Upper lobe of left lung (tissue), 6 donors: ENCODE measurements around the gene PREX1. TPM values are rescaled to one million over a fixed set of nuclear protein-coding genes. Genes with fewer than 3 reads are reported as not detected.

ENCODE experiments used
- ATAC-seq, 2 donors: fragments of 200-7000 bp; cut with Tn5 transposase; one replicate each; pipeline ENCODE4 v1.9.1; 2022; ENCODE audit warnings: mild to moderate bottlenecking in 2 of 2, moderate library complexity in 2 of 2; ENCODE audit not compliant: low FRiP score in 2 of 2
- DNase-seq, 2 donors: peaks; one replicate each; pipeline ENCODE4 v3.0.0-alpha.2; 2019 to 2020
- H3K27ac ChIP-seq, 4 donors: fragments of 200-600 bp; sonication (generic); one replicate each; pipeline ENCODE4 v1.5.1; 2016 to 2019
- H3K27me3 ChIP-seq, 4 donors: fragments of 200-600 bp; sonication (generic); one replicate each; pipeline ENCODE4 v1.5.1; 2017 to 2019
- H3K36me3 ChIP-seq, 4 donors: fragments of 200-600 bp; sonication (generic); one replicate each; pipeline ENCODE4 v1.5.1; 2016 to 2019
- H3K4me1 ChIP-seq, 4 donors: fragments of 200-600 bp; sonication (generic); one replicate each; pipeline ENCODE4 v1.5.1; 2018 to 2019
- H3K4me3 ChIP-seq, 4 donors: fragments of 200-600 bp; sonication (generic); one replicate each; pipeline ENCODE4 v1.5.1; 2017 to 2019; ENCODE audit warnings: mild to moderate bottlenecking in 2 of 4, moderate library complexity in 1 of 4
- H3K9me3 ChIP-seq, 4 donors: fragments of 200-600 bp; sonication (generic); one replicate each; pipeline ENCODE4 v1.5.1; 2018 to 2019
- CTCF ChIP-seq, 6 experiments: fragments of 450-650 bp in 4 of 6; fragments of 200-600 bp in 2 of 6; sonication (generic) in 2 of 6; IDR thresholded peaks; one replicate each; pipeline ENCODE4 v1.5.1; 2016 to 2019; ENCODE audit warnings: antibody characterized with exemption in 6 of 6
- EP300 ChIP-seq, 4 donors: sonication (generic); formaldehyde crosslinking; IDR thresholded peaks; one replicate each; pipeline ENCODE4 v1.5.1; 2017; ENCODE audit warnings: antibody characterized with exemption in 4 of 4, control low read depth in 2 of 4
- POLR2A ChIP-seq, 4 donors: fragments of 450-650 bp; IDR thresholded peaks; one replicate each; pipeline ENCODE4 v1.5.1; 2016 to 2017; ENCODE audit warnings: antibody characterized with exemption in 4 of 4, mild to moderate bottlenecking in 2 of 4
- POLR2AphosphoS5 ChIP-seq, 2 donors: sonication (generic); formaldehyde crosslinking; IDR thresholded peaks; one replicate each; pipeline ENCODE4 v1.5.1; 2017; ENCODE audit warnings: antibody characterized with exemption in 2 of 2
- WGBS, 2 donors: methylation state at CpG; one replicate each; pipeline ENCODE4 v1.1.5; 2017 to 2018; 5-methylcytosine and 5-hydroxymethylcytosine counted together
- total RNA-seq, 6 donors: library from RNA; depleted of rRNA in 4 of 6; stranded (reverse); fragments of >200 nt in 4 of 6; gene quantifications; one replicate each; pipeline versions ENCODE4 v1.1.0 to v1.2.1, GENCODE V29; 2016 to 2021
- donor health status: DM: no; HTN: no; CAD: no; lungs with moderate emphysema.
- donor health status: DM: no; HTN: yes; CAD: no; lungs with severe emphysema.

Gene PREX1
- total RNA-seq, 6 donors from 2014 or later, result 42.8 to 177 (median 74.6) TPM

DNA sequence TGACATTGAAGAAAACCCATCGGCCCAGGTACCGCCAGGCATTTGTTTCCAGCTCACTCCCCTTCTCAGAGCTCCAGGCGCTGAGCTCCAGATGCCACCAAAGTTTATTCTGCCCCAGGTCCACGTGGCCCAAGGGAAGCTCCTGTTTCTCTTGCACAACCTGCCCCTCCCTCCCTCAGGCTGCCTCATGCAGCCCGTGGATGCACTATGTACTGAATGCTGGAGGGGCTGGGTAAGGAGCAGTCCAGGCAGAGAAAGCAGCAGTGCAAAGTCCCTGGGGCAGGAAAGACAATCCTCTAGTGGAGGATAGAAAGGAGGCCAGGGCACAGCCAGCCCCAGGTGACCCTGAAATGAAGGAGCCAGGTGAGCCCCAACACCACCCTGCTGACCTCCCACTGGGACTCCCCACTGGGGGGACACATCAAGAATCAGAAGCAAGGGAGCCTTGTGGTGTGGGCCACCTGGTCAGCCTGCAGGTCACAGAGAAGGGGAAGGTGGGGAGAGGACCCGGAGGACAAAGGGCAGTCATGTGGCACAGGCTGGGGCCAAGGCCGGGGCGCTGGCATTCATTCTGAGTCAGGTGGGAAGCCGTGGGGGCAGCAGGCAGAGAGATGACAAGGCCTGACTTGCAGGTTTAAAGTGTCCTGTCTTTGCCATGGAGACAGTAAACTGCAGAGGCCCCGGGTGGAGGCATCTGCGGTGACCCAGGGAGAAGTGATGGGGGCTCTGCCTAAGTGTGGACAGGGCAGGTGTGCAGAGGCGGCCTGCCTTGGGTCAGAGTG, 230.1 kb downstream of the PREX1 start:
- no peak overlapping the region for H3K4me3 ChIP-seq
- H3K27ac ChIP-seq, result no peak overlapping the region
- no peaks in the 10 kb centered on the region for H3K36me3 ChIP-seq
- TF ChIP-seq POLR2AphosphoS5 (IDR thresholded peaks at IDR 0.05) (no peak), EP300 (IDR thresholded peaks at IDR 0.05) (no peak), CTCF (IDR thresholded peaks at IDR 0.05) (no peak), POLR2A (IDR thresholded peaks at IDR 0.05) (no peak)
- no peaks in the 10 kb centered on the region for H3K9me3 ChIP-seq
- no peaks in the 10 kb centered on the region for H3K27me3 ChIP-seq
- WGBS, 2 donors, result 73 to 78% methylated on average over 10 to 12 of the region's 12 CpGs
- DNase-seq, result peak; percentile 6 to 65
- no peaks in the 10 kb centered on the region for H3K4me1 ChIP-seq
- peak; percentile 14 to 17 for ATAC-seq

- ATAC-seq, result no peak
- H3K36me3 ChIP-seq, result no peaks in the 10 kb centered on the region
- WGBS, 2 donors, result 85 to 90% methylated on average over 4 of the region's 4 CpGs
- no peaks in the 10 kb centered on the region for H3K4me1 ChIP-seq
- no peak for DNase-seq
- no peaks in the 10 kb centered on the region for H3K9me3 ChIP-seq
- no peak overlapping the region for H3K27ac ChIP-seq
- TF ChIP-seq CTCF (IDR thresholded peaks at IDR 0.05) (no peak), EP300 (IDR thresholded peaks at IDR 0.05) (no peak), POLR2AphosphoS5 (IDR thresholded peaks at IDR 0.05) (no peak), POLR2A (IDR thresholded peaks at IDR 0.05) (no peak)
- H3K27me3 ChIP-seq, result no peaks in the 10 kb centered on the region
- no peak overlapping the region for H3K4me3 ChIP-seq
Observed at GRCh38 chr20:48596334-48596898, 231.4 kb downstream of the PREX1 start.

- no peak for ATAC-seq
Observed at GRCh38 chr20:48595495-48596333, 232.1 kb downstream of the PREX1 start.

GRCh38 chr20:48594533-48594932, 233.3 kb downstream of the PREX1 start:
- ATAC-seq (no peak), DNase-seq (peak in 1 of 2 donors; percentile 14)
- Histone ChIP-seq H3K36me3 (no peaks in the 10 kb centered on the region), H3K27ac (no peak overlapping the region), H3K4me1 (no peaks in the 10 kb centered on the region), H3K9me3 (no peaks in the 10 kb centered on the region), H3K4me3 (no peak overlapping the region), H3K27me3 (no peaks in the 10 kb centered on the region)
- 71 to 74% methylated on average over 2 to 3 of the region's 3 CpGs for WGBS, 2 donors
- TF ChIP-seq POLR2AphosphoS5 (IDR thresholded peaks at IDR 0.05) (no peak), CTCF (IDR thresholded peaks at IDR 0.05) (no peak), EP300 (IDR thresholded peaks at IDR 0.05) (no peak), POLR2A (IDR thresholded peaks at IDR 0.05) (no peak)

More at GRCh38 chr20:48595495-48596333, 232.1 kb downstream of the PREX1 start:
- Histone ChIP-seq H3K9me3 (no peaks in the 10 kb centered on the region), H3K36me3 (no peaks in the 10 kb centered on the region), H3K27ac (no peak overlapping the region), H3K27me3 (no peaks in the 10 kb centered on the region), H3K4me1 (no peaks in the 10 kb centered on the region), H3K4me3 (no peak overlapping the region)
- WGBS, 2 donors, result 72 to 75% methylated on average over 10 of the region's 10 CpGs
- no peak for TF ChIP-seq POLR2AphosphoS5 (IDR thresholded peaks at IDR 0.05)
- peak in 1 of 2 donors; percentile 10 for DNase-seq
